Mesenchymal stem cell (in vitro differentiated cells and primary cell): Measurements from ENCODE around the gene LIPK.

Experiments used
- DNase-seq: peaks from one replicate; pipeline ENCODE4 v3.0.0-alpha.2; 2013
- H2AFZ ChIP-seq: one replicate; pipeline ENCODE4 v1.6.1; 2013; ENCODE audit warnings: low read depth, mild to moderate bottlenecking, control low read depth, inconsistent platforms, low read length, moderate library complexity
- H2AK5ac ChIP-seq: 2 replicates; pipeline ENCODE4 v1.6.1; 2013; ENCODE audit warnings: low read length, moderate library complexity, mild to moderate bottlenecking, inconsistent platforms; ENCODE audit not compliant: severe bottlenecking
- H2BK120ac ChIP-seq: one replicate; pipeline ENCODE4 v1.6.1; 2013; ENCODE audit warnings: low read depth, mild to moderate bottlenecking, inconsistent platforms, low read length, moderate library complexity
- H2BK12ac ChIP-seq, 2 experiments: one replicate each; pipeline ENCODE4 v1.6.1; 2013; ENCODE audit warnings: inconsistent platforms in 2 of 2, low read length in 2 of 2, mild to moderate bottlenecking in 2 of 2, moderate library complexity in 2 of 2, control low read depth in 1 of 2
- H2BK15ac ChIP-seq: one replicate; pipeline ENCODE4 v1.6.1; 2013; ENCODE audit warnings: mild to moderate bottlenecking, low read depth, inconsistent platforms; ENCODE audit not compliant: poor library complexity, severe bottlenecking
- H2BK5ac ChIP-seq: 2 replicates; pipeline ENCODE4 v1.6.1; 2013; ENCODE audit warnings: low read depth, mild to moderate bottlenecking, low read length, control low read depth, inconsistent platforms; ENCODE audit not compliant: poor library complexity, severe bottlenecking
- H3K14ac ChIP-seq, 2 experiments: one replicate each; pipeline ENCODE4 v1.6.1; 2013; ENCODE audit warnings: inconsistent platforms in 2 of 2, low read length in 2 of 2, control low read depth in 1 of 2, mild to moderate bottlenecking in 1 of 2, moderate library complexity in 1 of 2
- H3K18ac ChIP-seq, 2 experiments: one replicate each; pipeline ENCODE4 v1.6.1; 2013; ENCODE audit warnings: inconsistent platforms in 2 of 2, low read length in 2 of 2, control low read depth in 1 of 2, low read depth in 1 of 2, mild to moderate bottlenecking in 1 of 2
- H3K23ac ChIP-seq, 2 experiments: one replicate each; pipeline ENCODE4 v1.6.1; 2013; ENCODE audit warnings: inconsistent platforms in 2 of 2, low read length in 2 of 2, mild to moderate bottlenecking in 2 of 2, moderate library complexity in 2 of 2, control low read depth in 1 of 2
- H3K27ac ChIP-seq: 2 replicates; pipeline ENCODE4 v1.5.1; 2013; ENCODE audit warnings: mild to moderate bottlenecking, moderate library complexity, low read length, control low read depth, inconsistent platforms; ENCODE audit not compliant: poor library complexity, severe bottlenecking
- H3K27me3 ChIP-seq, 2 experiments: 2 replicates each; pipeline versions ENCODE4 v1.6.1 to v1.7.0; 2013; ENCODE audit warnings: low read length in 2 of 2, mild to moderate bottlenecking in 2 of 2, moderate library complexity in 2 of 2, control low read depth in 1 of 2, inconsistent platforms in 1 of 2; ENCODE audit not compliant: control insufficient read depth in 1 of 2, insufficient read depth in 1 of 2
- H3K36me3 ChIP-seq, 2 experiments: 2 replicates each; pipeline versions ENCODE4 v1.6.1 to v1.7.0; 2013; ENCODE audit warnings: low read length in 2 of 2, control low read depth in 1 of 2, inconsistent platforms in 1 of 2, low read depth in 1 of 2, mild to moderate bottlenecking in 1 of 2; ENCODE audit not compliant: insufficient read depth in 2 of 2, control insufficient read depth in 1 of 2
- H3K4ac ChIP-seq, 2 experiments: one replicate each; pipeline ENCODE4 v1.6.1; 2013; ENCODE audit warnings: inconsistent platforms in 2 of 2, low read length in 2 of 2, mild to moderate bottlenecking in 2 of 2, moderate library complexity in 2 of 2, control low read depth in 1 of 2, low read depth in 1 of 2
- H3K4me1 ChIP-seq: 2 replicates; pipeline ENCODE4 v1.6.1; 2013; ENCODE audit warnings: low read depth, low read length, control low read depth; ENCODE audit not compliant: control insufficient read depth, insufficient read depth
- H3K4me2 ChIP-seq: 2 replicates; pipeline ENCODE4 v1.6.1; 2013; ENCODE audit warnings: low read length, mild to moderate bottlenecking, inconsistent platforms; ENCODE audit not compliant: poor library complexity, severe bottlenecking
- H3K4me3 ChIP-seq, 2 experiments: 2 replicates each; pipeline versions ENCODE4 v1.5.1 to v1.7.0; 2013; ENCODE audit warnings: low read length in 2 of 2, mild to moderate bottlenecking in 2 of 2, control low read depth in 1 of 2, low read depth in 1 of 2; ENCODE audit not compliant: insufficient read depth in 1 of 2
- H3K79me1 ChIP-seq: replicated peaks from 2 replicates; pipeline ENCODE4 v1.6.1; 2013; ENCODE audit warnings: mild to moderate bottlenecking, control low read depth, low read length, inconsistent platforms; ENCODE audit not compliant: poor library complexity, severe bottlenecking
- H3K9ac ChIP-seq: 2 replicates; pipeline ENCODE4 v1.7.0; 2013; ENCODE audit warnings: mild to moderate bottlenecking, low read length, moderate library complexity
- H3K9me3 ChIP-seq: 2 replicates; pipeline ENCODE4 v1.7.0; 2013; ENCODE audit warnings: mild to moderate bottlenecking, low read length; ENCODE audit not compliant: control insufficient read depth
- H4K8ac ChIP-seq: one replicate; pipeline ENCODE4 v1.6.1; 2013; ENCODE audit warnings: inconsistent platforms, mild to moderate bottlenecking, low read length, moderate library complexity
- H4K91ac ChIP-seq: one replicate; pipeline ENCODE4 v1.6.1; 2013; ENCODE audit warnings: mild to moderate bottlenecking, low read length, inconsistent platforms
- WGBS: methylation state at CpG from one replicate; pipeline ENCODE4 v1.1.7; 2013; ENCODE audit warnings: mixed read lengths; 5-methylcytosine and 5-hydroxymethylcytosine counted together

The LIPK gene

DNA sequence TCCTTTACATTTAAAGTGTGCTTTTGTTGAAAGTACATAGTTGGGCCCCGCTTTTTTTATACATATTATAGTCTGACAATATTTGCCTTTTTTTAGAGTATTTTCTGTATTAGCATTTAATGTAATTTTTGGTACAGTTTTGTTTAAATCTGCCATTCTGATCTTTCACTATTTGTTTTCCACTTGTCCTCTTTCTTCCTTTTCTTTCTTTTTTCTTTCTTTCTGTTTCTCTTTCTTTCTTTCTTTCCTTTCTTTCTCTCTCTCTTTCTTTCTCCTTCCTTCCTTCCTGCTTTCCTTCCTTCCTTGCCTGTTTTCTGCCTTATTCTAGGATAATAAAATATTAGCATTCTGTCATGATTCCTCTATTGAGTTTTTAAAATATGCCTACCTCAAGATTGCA, 9.5 kb downstream of the LIPK start:
- H3K79me1 ChIP-seq: no peaks in the 10 kb centered on the region
- H3K27me3 ChIP-seq: no peaks in the 10 kb centered on the region
- H4K91ac ChIP-seq: no peak overlapping the region
- H2BK12ac ChIP-seq: no peak overlapping the region
- H2BK15ac ChIP-seq: no peak overlapping the region
- H2BK5ac ChIP-seq: no peak overlapping the region
- no peak overlapping the region for H3K27ac ChIP-seq
- no peak overlapping the region for H3K18ac ChIP-seq
- no peak overlapping the region for H3K9ac ChIP-seq
- no peak overlapping the region for H2AFZ ChIP-seq
- H3K4ac ChIP-seq: no peak overlapping the region
- no peak overlapping the region for H2BK120ac ChIP-seq
- H3K23ac ChIP-seq: no peak overlapping the region
- H3K4me1 ChIP-seq: no peaks in the 10 kb centered on the region
- no peaks in the 10 kb centered on the region for H3K9me3 ChIP-seq
- no peak overlapping the region for H4K8ac ChIP-seq
- no peaks in the 10 kb centered on the region for H3K36me3 ChIP-seq
- DNase-seq: no peak
- H3K4me3 ChIP-seq: no peak overlapping the region
- no peak overlapping the region for H3K4me2 ChIP-seq
- WGBS: no CpG with 5 or more reads among the region's 1 CpG
- H2AK5ac ChIP-seq: no peak overlapping the region
- H3K14ac ChIP-seq: no peak overlapping the region

GRCh38 chr10:88721392-88721791, 15.3 kb downstream of the LIPK start:
- H3K36me3 ChIP-seq: no peaks in the 10 kb centered on the region
- H2BK5ac ChIP-seq: no peak overlapping the region
- no peaks in the 10 kb centered on the region for H3K27me3 ChIP-seq
- no peak overlapping the region for H2BK120ac ChIP-seq
- H3K23ac ChIP-seq: no peak overlapping the region
- no peak overlapping the region for H3K4me2 ChIP-seq
- H3K4me1 ChIP-seq: no peaks in the 10 kb centered on the region
- H3K27ac ChIP-seq: no peak overlapping the region
- no peak overlapping the region for H3K4me3 ChIP-seq
- no peak overlapping the region for H2BK15ac ChIP-seq
- DNase-seq: no peak
- H3K79me1 ChIP-seq: no peaks in the 10 kb centered on the region
- no peak overlapping the region for H4K8ac ChIP-seq
- no peak overlapping the region for H3K14ac ChIP-seq
- H3K4ac ChIP-seq: no peak overlapping the region
- no peak overlapping the region for H2AFZ ChIP-seq
- 75% methylated on average over 3 of the region's 4 CpGs for WGBS
- no peak overlapping the region for H3K18ac ChIP-seq
- no peak overlapping the region for H4K91ac ChIP-seq
- no peak overlapping the region for H3K9ac ChIP-seq
- H2BK12ac ChIP-seq: no peak overlapping the region
- H2AK5ac ChIP-seq: no peak overlapping the region
- no peaks in the 10 kb centered on the region for H3K9me3 ChIP-seq

GRCh38 chr10:88725798-88726197, 19.7 kb downstream of the LIPK start:
- H2BK12ac ChIP-seq: no peak overlapping the region
- no peaks in the 10 kb centered on the region for H3K36me3 ChIP-seq
- H3K4me3 ChIP-seq: no peak overlapping the region
- H4K91ac ChIP-seq: no peak overlapping the region
- no peak overlapping the region for H4K8ac ChIP-seq
- H2AFZ ChIP-seq: no peak overlapping the region
- H3K79me1 ChIP-seq: no peaks in the 10 kb centered on the region
- no peak overlapping the region for H3K4me2 ChIP-seq
- H3K27ac ChIP-seq: no peak overlapping the region
- H3K27me3 ChIP-seq: peaks cover 0 to 13% of the 10 kb centered on the region in 2 experiments
- no peak overlapping the region for H3K18ac ChIP-seq
- H2BK120ac ChIP-seq: no peak overlapping the region
- no peak for DNase-seq
- H3K14ac ChIP-seq: no peak overlapping the region
- H3K23ac ChIP-seq: no peak overlapping the region
- no peak overlapping the region for H2BK5ac ChIP-seq
- H3K9ac ChIP-seq: no peak overlapping the region
- 10% methylated on average over 1 of the region's 1 CpG for WGBS
- peaks cover 2% of the 10 kb centered on the region for H3K4me1 ChIP-seq
- no peaks in the 10 kb centered on the region for H3K9me3 ChIP-seq
- H2BK15ac ChIP-seq: no peak overlapping the region
- H3K4ac ChIP-seq: no peak overlapping the region
- no peak overlapping the region for H2AK5ac ChIP-seq

GRCh38 chr10:88728107-88728763, 22.2 kb downstream of the LIPK start:
- Histone ChIP-seq H2BK5ac (no peak overlapping the region), H3K4me3 (no peak overlapping the region), H3K23ac (no peak overlapping the region), H3K27me3 (peaks cover 0 to 13% of the 10 kb centered on the region in 2 experiments), H4K91ac (no peak overlapping the region), H2BK15ac (no peak overlapping the region), H3K9me3 (no peaks in the 10 kb centered on the region), H4K8ac (no peak overlapping the region), H3K27ac (no peak overlapping the region), H2BK120ac (no peak overlapping the region), H3K9ac (no peak overlapping the region), H3K79me1 (no peaks in the 10 kb centered on the region), H3K36me3 (no peaks in the 10 kb centered on the region), H2AK5ac (no peak overlapping the region), H3K4me1 (peaks cover 2% of the 10 kb centered on the region), H2AFZ (no peak overlapping the region), H3K4me2 (no peak overlapping the region), H2BK12ac (no peak overlapping the region), H3K18ac (no peak overlapping the region), H3K14ac (no peak overlapping the region), H3K4ac (no peak overlapping the region)
- WGBS: 58% methylated on average over 30 of the region's 30 CpGs
- no peak for DNase-seq
